Ramos (cell line): ENCODE data around the gene BAK1.
"Not testable (repeated sequence)": the region's sequence is repeated elsewhere in the genome, so short reads cannot be mapped to it uniquely, and the experiment has no call there.

Experiments
- in situ Hi-C: fragments of 300-500 bp; cut with MboI; formaldehyde crosslinking; loops from one replicate; pipeline ENCODE4 v1.14.3; 2022; ENCODE audit warnings: low sequenced_read_pairs; ENCODE audit not compliant: unreplicated experiment

The BAK1 gene

GRCh38 chr6:33566182-33567084, 13.6 kb downstream of the BAK1 start:
- in situ Hi-C loops: no loop called here

GRCh38 chr6:33558801-33559200, 21.3 kb downstream of the BAK1 start:
- in situ Hi-C loops: no loop called here

- in situ Hi-C loops: no loop called here
Observed at GRCh38 chr6:33557376-33557775, 22.7 kb downstream of the BAK1 start.

GRCh38 chr6:33552883-33553282, 27.2 kb downstream of the BAK1 start:
- in situ Hi-C loops: not testable (repeated sequence)

- in situ Hi-C loops: no loop called here
Observed at GRCh38 chr6:33552252-33552651, 27.8 kb downstream of the BAK1 start.

- in situ Hi-C loops: no loop called here
Observed at GRCh38 chr6:33551538-33551937, 28.5 kb downstream of the BAK1 start.

- in situ Hi-C loops: no loop called here
Observed at GRCh38 chr6:33549896-33550295, 30.2 kb downstream of the BAK1 start.

GRCh38 chr6:33549196-33549595, 30.9 kb downstream of the BAK1 start:
- in situ Hi-C loops: no loop called here

- in situ Hi-C loops: no loop called here
Observed at GRCh38 chr6:33547499-33547898, 32.6 kb downstream of the BAK1 start.

- in situ Hi-C loops: no loop called here
Observed at GRCh38 chr6:33546766-33547165, 33.3 kb downstream of the BAK1 start.

GRCh38 chr6:33545292-33545691, 34.8 kb downstream of the BAK1 start:
- in situ Hi-C loops: not testable (repeated sequence)

GRCh38 chr6:33543116-33543515, 37.0 kb downstream of the BAK1 start:
- in situ Hi-C loops: no loop called here

GRCh38 chr6:33540768-33541167, 39.3 kb downstream of the BAK1 start:
- in situ Hi-C loops: no loop called here

- in situ Hi-C loops: no loop called here
Observed at GRCh38 chr6:33534702-33535101, 45.4 kb downstream of the BAK1 start.

- in situ Hi-C loops: not testable (repeated sequence)
Observed at GRCh38 chr6:33533163-33533869, 46.8 kb downstream of the BAK1 start.

- in situ Hi-C loops: not testable (repeated sequence)
Observed at GRCh38 chr6:33532431-33532830, 47.6 kb downstream of the BAK1 start.

GRCh38 chr6:33530617-33531016, 49.5 kb downstream of the BAK1 start:
- in situ Hi-C loops: not testable (repeated sequence)
